HG03045 (cell line): ENCODE measurements around the gene RBFOX2.
"Not testable (repeated sequence)": the region's sequence is repeated elsewhere in the genome, so short reads cannot be mapped to it uniquely, and the experiment has no call there.

ENCODE experiments used
- ATAC-seq: cut with Tn5 transposase; IDR thresholded peaks from one replicate; pipeline ENCODE4 v1.9.1; 2021; ENCODE audit warnings: mild to moderate bottlenecking, moderate library complexity; ENCODE audit not compliant: unreplicated experiment

RBFOX2 gene

DNA sequence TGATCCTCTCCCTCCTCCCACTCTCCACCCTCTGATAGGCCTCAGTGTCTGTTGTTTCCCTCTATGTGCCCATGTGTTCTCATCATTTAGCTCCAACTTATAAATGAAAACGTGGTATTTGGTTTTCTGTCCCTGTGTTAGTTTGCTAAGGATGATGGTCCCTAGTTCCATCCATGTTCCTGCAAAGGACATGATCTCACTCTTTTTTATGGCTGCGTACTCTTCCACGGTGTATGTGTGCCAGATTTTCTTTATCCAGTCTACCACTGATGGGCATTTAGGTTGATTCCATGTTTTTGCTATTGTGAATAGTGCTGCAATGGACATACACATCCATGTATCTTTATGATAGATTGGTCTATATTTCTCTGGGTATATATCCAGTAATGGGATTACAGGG, 15.9 kb upstream of the RBFOX2 start:
- ATAC-seq = not testable (repeated sequence)

DNA sequence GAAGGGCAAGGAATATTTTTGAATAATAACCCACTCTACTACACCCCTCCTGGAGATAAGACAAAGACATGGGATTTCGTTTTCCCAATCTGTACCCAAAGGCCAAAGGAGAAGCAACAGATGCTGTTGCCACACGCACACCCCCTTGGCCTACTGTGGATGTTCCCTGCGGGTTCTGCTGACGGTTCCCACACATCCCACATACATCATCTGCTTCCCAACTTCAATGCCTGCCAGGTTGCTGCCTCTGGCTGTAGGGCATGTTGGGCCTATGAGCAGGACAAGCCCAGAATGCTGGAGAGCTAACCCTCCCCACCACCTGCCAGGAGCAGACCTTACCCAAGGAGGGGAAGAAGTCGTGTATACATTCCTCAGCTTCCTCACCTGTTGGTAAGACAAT, 13.6 kb upstream of the RBFOX2 start:
- no peak for ATAC-seq

DNA sequence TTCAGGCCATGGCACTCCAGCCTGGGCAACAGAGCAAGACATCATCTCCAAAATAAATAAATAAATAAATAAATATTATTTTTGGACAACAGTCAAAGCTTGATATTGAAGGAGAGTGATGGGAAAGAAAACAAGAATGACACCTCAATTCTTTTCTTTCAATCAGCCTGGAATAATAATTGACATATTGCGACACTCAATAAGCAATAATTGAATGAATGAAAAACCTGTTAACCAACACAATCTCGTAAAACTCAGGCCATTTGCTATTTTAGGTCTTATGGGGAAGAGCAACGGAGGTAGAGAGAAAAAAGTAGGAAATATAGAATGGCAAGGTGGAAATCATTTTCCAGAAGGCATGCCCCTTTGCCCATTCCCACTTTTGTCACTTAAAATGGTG, 10.5 kb upstream of the RBFOX2 start:
- ATAC-seq = no peak

DNA sequence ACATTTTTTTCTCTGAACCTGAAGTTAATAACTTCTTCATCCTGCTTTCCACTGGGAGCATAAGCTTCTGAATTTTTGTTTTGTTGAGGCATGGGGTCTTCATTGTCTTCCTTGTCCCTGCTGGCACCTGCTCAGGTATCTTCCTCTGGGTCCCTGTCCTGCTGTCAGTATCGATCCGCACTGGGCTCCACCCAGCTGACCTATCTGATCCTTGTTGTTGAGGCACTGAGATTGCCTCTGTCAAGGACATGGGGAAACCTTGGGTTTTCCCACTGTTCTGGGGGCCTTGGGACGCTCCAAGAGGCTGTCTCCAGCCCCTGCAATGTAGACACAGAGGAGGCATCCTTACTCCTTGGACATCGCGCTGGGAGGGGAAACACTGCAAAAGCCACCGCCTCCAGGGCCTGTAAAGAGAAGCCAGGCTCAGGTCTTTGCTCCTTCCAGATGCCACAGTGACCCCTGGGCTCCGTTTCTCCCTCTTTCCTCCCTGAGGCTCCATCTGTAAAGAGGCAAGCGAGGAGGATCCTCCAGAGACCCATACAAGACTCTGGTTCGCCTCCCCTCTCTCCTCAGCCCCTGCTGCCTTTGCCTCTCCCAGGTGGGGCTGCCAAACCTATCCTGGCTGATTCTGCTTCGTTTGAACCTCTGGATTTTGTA, 8.6 kb upstream of the RBFOX2 start:
- ATAC-seq = no peak

DNA sequence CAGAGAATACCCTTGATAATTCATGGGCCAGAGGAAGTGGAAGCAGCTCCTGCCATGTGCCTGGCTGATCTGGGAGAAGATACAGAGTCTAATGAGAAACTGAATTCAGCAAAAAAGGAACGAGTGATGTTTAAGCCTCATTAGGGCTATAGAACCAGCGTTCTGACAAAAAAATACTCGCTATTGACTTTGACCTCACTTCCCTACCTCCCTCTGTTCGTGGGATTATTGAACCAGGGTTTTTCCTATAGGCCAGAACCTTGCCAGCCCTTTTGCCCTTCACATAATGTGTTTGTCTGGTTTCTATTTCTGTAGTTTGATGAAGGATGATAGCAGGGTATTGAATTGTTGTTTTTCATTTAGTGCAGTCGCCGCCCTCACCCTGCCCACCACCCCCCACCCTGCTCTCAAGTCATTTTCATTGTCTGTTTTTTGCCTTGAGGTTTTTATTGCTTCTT, 7.6 kb upstream of the RBFOX2 start:
- ATAC-seq = no peak

DNA sequence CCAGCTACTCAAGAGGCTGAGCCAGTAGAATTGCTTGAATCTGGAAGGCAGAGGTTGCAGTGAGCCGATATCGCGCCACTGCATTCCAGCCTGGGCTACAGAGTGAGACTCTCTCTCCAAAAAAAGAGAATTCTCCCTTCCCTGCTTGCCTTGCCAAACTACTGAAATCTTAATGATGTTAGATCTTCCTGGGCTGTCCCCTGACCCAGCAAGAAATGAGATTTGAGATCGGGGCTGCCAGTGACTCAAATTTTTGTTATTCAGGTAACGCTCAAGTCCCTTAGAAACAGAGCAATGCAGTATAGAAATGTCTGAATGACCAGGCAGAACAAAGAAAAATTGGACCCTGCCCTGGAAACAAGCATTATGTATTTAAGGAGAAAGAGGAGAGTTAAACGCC, 4.0 kb upstream of the RBFOX2 start:
- no peak for ATAC-seq

DNA sequence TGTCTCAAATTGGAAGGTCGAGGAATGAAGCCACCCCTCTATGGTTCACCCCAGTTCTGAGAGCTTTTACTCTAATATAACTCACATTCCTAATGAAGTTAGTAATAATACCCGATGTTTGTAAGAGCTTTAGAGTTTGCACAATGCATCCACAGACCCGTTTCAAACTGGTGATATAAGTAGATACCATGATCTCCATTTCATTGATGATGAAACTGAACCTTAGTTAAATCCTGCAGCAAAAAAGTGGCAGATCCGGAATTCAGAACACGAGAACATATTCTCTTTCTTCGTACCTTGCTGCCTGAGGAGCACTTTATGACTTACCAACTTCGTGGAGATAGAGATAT, 757 bp upstream of the RBFOX2 start:
- no peak for ATAC-seq

DNA sequence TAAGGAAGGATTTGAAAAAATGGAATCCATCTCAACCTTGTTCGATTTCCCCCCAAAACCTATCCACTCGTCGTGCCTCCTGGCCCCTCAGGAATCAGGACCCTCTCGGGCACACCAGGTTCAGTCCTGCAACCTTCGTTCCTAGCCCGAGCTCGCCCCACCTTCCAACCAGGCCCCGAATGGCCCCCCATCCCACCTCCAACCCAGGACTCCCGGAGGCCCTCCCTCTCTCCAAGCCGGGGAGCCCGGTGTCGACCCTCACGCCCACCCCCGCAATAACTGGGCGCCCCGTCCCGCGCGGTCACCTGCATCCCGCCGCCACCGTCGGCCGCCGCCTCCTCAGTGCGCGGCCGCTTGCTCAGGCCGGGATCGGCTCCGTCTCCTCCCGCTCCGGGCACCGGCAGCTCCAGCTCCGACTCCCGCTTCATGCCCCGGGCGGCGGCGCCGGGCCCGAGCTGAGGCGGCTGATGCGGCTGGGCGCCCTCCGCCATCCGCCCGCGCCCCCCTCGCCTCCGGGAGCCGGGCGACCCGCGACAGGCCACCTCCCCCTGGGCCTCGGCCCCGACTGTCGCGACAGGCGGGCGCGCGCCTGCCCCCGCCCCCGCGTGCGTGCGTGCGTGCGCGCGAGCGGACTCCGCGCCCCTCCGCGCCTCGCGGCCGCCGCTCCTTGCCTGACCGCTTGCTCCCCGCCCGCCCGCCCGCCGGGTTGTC, 534 bp downstream of the RBFOX2 start:
- no peak for ATAC-seq

DNA sequence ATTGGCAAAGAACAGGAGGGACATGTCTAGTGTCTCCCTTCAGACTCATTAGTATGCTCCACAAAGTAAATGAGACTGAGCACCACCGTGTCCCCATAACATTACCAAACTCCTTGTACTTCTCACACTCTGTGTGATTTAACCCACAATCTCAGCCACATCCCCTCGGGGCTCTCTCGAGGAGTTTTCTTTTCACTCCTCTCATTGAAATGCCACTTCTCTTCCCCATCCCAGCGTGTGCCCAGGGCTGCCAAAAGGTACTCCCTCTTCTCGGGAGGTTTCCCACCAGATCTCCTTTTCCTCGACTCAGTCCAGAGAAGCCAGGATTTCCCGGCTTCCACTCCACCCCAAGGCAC, 1.1 kb downstream of the RBFOX2 start:
- no peak for ATAC-seq

DNA sequence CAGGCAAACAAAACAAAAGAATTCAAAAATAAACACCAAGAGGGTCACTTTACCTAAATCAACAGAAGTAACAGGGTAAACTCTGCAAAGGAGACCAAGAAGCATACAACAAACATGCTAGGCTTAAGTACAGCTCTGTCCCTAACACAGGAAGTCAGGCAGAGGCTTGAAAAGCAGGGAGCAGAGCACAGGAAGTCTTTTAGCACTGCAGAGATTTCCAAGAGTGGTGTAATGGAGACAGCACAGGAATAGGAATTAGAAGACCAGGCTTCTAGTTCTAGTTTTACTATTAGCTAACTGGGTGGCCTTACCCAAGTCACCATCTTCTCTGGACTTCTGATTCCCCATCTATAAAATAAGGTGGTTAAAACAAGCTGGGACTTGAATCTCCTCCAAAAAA, 1.9 kb downstream of the RBFOX2 start:
- no peak for ATAC-seq

DNA sequence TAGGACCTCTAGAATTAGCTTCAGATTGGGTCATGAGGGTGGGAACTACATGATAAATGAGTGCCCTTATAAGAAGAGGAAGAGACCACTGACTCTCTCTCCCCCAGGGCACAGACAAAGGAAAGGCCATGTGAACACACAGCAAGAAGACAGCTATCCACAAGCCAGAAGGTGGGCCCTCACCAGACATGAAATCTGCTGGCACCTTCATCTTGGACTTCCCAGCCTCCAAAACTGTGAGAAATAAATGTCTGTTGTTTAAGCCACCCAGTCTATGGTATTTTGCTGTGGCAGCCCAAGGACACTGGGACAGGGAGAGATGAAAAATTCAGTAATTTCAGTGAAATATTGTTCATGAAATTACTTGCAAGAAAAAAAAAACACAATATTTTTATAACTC, 5.9 kb downstream of the RBFOX2 start:
- ATAC-seq = no peak

DNA sequence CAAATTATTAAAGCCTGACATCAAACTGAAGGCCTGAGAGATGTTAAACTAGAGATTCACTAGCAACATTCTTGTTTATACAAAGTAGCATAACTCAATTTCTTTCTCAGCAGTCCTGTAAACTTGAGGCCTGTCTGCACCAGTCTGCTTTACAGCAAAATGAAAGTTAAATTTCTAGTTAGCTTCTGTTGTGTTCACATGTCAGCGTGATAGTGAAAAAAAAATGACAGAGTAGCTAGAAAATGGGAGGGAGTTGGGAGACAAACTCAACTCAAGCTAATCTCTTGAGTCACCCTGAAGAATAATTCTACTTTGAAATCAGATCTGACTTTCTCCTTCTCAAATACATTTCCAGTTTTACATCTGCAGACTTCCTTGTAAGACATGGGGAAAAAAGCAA, 6.5 kb downstream of the RBFOX2 start:
- no peak for ATAC-seq

DNA sequence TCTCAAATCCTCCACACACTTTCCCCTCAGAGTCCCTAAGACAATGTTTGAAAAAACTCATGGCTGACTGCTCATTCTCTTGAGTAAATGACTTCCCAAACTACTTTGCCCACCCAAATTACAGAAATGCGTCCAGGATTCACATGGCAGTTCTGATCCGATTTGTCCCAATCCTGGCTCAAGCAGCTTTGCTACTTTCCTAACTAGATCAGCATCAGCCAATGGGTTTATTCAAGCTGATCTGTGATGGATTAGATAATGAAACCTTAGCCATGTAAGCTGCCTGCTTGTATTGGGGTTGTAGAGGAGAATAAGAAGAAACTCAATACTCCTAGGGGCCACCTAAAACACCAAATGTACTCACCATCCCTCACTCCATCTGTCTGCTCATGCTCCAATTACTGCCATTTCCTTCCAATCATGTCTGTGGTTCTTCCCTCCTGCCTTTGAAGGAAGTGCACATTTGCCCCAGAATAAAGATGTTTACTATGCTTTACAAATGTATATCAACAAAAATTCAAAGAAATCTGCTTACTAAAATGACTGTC, 6.9 kb downstream of the RBFOX2 start:
- no peak for ATAC-seq

DNA sequence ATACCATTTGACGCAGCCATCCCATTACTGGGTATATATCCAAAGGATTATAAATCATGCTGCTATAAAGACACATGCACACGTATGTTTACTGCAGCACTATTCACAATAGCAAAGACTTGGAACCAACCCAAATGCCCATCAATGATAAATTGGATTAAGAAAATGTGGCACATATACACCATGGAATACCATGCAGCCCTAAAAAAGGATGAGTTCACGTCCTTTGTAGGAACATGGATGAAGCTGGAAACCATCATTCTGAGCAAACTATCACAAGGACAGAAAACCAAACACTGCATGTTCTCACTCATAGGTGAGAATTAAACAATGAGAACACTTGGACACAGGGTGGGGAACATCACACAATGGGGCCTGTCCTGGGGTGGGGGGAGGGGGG, 7.8 kb downstream of the RBFOX2 start:
- not testable (repeated sequence) for ATAC-seq

DNA sequence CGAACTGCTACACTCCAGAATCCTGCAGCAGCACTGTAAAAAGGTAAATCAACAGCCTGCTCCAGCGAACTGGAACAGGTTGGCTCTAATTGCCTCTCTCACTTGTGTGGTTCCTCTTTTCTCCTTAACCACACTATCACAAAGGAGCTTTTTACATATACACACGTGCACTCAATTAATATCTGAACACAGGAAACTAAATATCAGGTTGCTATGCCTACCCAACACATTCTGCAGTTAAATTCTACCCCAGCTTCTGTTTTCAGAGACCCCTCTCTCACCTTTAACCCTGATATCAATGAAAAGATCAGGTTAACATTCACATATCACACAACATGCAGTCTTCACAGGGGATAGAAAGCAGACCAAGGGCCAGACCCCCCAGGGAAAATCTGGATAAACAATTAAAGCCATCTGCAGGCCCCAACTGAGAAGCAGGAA, 11.0 kb downstream of the RBFOX2 start:
- ATAC-seq = no peak

DNA sequence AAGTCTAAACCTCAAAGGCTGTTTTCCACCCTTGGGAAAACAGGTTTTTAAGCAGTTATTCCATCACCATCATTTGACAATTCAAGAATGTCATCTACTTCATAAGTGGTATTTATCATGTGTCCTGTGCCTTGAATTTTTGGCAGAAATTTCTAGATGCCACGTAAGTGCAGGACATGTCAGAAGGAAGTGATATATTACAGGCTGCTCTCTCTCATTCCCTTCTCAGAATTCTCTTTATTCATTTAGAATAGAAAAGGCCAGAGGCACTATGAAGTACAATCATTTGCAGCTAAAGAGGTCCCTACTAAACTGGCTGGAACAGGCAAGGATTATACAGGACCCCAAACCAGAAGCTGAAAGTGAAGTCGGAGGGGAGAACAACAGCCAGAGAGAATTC, 11.9 kb downstream of the RBFOX2 start:
- ATAC-seq = no peak

DNA sequence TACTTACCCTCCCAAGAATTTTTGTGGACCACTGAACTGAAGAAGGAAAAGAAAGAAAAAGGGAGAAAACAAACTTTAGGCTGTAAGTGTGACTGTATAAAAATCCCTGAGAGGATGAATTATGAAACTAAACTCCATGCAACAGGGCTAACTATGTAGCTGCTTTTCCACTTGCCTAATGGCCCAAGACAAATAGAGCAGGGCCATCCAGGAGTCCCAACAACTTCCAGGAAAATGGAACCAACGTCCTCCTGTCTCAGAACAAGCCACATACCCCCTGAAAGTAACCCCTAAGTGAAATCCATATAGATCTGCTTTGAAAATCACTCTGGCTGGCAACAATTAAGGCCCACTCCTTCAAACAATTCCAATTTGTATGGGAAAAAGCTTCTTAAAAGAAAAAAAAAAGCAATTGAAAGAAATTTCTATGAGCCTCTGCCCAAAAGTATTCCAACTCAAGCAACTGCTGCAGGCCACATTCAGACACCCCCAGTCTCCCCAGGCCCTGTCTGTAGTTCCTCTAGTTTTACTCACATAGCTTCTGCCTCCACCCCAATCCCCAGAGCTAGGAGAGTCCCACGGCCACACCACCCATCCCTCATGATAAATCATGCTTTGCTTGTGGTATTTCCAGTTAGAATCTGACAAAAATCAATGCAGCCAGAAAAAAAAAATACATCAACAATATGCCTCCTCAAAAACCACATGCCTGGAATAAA, 12.7 kb downstream of the RBFOX2 start:
- ATAC-seq = no peak

DNA sequence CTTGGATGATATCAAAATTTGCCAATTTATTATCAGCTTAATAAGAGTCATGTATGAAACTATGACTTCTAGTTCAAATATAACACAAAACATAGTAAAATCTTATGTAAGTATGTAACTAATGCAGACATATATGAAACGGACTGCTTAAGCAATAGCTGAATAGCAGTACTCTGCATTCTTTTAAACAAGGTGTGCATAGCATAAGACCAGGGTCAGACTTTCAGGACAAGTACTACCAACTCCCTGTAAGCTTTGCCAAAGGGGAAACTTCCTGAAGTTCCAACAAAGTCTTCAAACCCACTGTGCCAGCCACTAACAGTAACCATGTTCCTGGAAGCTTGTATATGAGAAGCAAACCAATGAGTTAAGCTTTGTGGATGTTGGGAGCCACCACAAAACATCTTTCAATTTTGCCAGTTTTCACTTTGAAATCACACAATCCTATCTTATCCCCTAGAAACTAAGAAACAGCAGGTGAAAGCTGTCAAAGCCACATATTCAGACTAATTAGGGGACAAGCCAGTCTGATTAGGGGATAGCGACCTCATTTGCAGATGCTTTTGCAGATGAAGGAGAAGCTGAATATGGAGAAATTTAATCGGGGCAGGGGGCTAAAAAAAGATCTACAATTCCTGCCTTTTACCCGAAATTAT, 13.3 kb downstream of the RBFOX2 start:
- ATAC-seq = no peak

DNA sequence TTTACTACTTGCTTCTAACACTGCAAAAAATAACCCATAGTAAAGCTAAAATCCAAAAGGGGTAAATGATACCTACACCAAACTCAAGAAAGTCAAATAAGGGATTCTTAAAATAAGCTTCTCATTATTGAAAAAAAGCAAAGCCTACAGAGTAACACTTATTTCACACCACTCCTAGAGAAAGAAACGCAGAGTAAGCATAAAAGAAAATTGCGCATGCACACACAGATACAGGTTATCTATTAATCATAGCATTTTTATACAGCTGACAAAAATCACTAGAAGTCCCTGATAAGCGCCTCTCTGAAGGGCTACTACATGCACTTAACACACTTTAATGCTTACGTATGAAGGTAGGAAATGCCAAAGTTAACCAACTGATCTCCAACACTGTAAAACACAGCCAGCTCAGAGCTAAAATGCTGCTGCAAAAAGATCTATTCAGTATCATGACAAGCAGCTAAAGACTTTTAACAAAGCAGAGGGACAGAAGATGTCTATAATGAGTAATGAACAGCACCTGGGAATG, 14.0 kb downstream of the RBFOX2 start:
- no peak for ATAC-seq

DNA sequence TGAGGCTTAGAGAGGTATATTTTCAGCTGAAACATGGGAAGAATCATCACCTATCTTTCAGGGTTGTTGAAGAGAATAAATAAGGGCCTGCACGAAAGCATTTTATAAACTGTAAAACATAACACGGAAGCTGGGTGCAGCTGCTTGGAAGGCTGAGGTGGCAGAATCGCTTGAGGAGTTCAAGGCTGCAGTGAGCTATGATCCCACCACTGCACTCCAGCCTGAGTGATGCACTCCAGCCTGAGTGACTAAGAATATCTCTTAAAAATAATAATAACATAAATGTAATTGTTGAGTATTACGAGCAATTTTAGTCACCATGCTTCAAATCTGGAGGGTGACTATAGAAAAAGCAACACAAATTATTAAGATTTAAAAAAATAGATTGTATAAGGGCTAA, 16.3 kb downstream of the RBFOX2 start:
- ATAC-seq = no peak

DNA sequence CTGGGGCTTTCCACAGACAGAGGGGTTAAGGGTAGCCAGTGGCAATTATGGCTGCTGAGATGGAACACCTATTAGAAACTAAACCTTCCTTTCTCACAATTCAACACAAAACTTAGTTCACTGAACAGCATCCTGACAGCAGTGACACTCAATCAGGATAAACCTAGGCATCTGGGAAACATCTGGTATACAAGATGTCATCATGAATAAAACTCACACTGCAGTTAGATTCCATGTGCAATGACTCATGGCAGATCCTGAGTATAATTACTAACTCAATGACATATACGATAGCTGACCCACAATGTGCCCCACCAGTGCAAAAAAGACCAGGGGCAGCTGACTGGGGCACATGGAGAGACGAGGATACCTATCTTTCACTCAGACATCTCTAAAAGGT, 17.7 kb downstream of the RBFOX2 start:
- no peak for ATAC-seq
